GM23338 (cell line): Measurements from ENCODE around the gene KCNJ6. TPM values are rescaled to one million over a fixed set of nuclear protein-coding genes. Genes with fewer than 3 reads are reported as not detected.

ENCODE experiments used
- ATAC-seq: fragments of 200-7000 bp; cut with Tn5 transposase; 3 replicates; pipeline ENCODE4 v1.9.1; 2020
- DNase-seq: peaks from one replicate; pipeline ENCODE4 v3.0.0-alpha.2; 2015; ENCODE audit warnings: low spot score
- H2AFZ ChIP-seq: fragments of 200-600 bp; sonication (generic); 2 replicates; pipeline ENCODE4 v1.8.0; 2016; ENCODE audit warnings: antibody characterized with exemption, mild to moderate bottlenecking, moderate library complexity
- H3F3A ChIP-seq: fragments of 200-600 bp; sonication (generic); replicated peaks from 2 replicates; pipeline ENCODE4 v1.8.0; 2017; ENCODE audit warnings: antibody characterized with exemption, mixed run types, low read depth
- H3K27ac ChIP-seq: fragments of 200-600 bp; sonication (generic); 2 replicates; pipeline ENCODE4 v1.6.1; 2016; ENCODE audit warnings: low read depth
- H3K27me3 ChIP-seq: fragments of 200-600 bp; sonication (generic); 2 replicates; pipeline ENCODE4 v1.8.0; 2016; ENCODE audit warnings: mild to moderate bottlenecking, mixed run types, moderate library complexity; ENCODE audit not compliant: insufficient read depth
- H3K36me3 ChIP-seq: fragments of 200-600 bp; sonication (generic); 2 replicates; pipeline ENCODE4 v1.8.0; 2016; ENCODE audit warnings: mild to moderate bottlenecking; ENCODE audit not compliant: insufficient read depth
- H3K4me1 ChIP-seq: fragments of 200-600 bp; sonication (generic); 2 replicates; pipeline ENCODE4 v1.8.0; 2016; ENCODE audit warnings: mild to moderate bottlenecking, moderate library complexity; ENCODE audit not compliant: insufficient read depth
- H3K4me2 ChIP-seq: fragments of 200-600 bp; sonication (generic); 2 replicates; pipeline ENCODE4 v1.7.1; 2017; ENCODE audit warnings: mixed run types
- H3K4me3 ChIP-seq: fragments of 200-600 bp; sonication (generic); 2 replicates; pipeline ENCODE4 v1.6.1; 2016; ENCODE audit warnings: mixed run types
- H3K79me2 ChIP-seq: fragments of 200-600 bp; sonication (generic); replicated peaks from 2 replicates; pipeline ENCODE4 v1.8.0; 2017; ENCODE audit warnings: mild to moderate bottlenecking; ENCODE audit not compliant: insufficient read depth
- H3K9me2 ChIP-seq: fragments of 200-600 bp; sonication (generic); 2 replicates; pipeline ENCODE4 v1.8.0; 2017; ENCODE audit not compliant: insufficient read depth
- H4K20me1 ChIP-seq: fragments of 200-600 bp; sonication (generic); replicated peaks from 2 replicates; pipeline ENCODE4 v1.8.0; 2017; ENCODE audit warnings: mild to moderate bottlenecking; ENCODE audit not compliant: insufficient read depth
- H3K27ac Mint-ChIP-seq: 2 replicates; pipeline ENCODE4 v1.8.0; 2020; ENCODE audit warnings: inconsistent platforms, mild to moderate bottlenecking, moderate library complexity, mixed read lengths
- H3K27me3 Mint-ChIP-seq: 3 replicates; pipeline ENCODE4 v1.8.0; 2022; ENCODE audit warnings: low read depth, mild to moderate bottlenecking, moderate library complexity, mixed read lengths, inconsistent platforms; ENCODE audit not compliant: insufficient read depth, poor library complexity
- H3K36me3 Mint-ChIP-seq: 3 replicates; pipeline ENCODE4 v1.8.0; 2021; ENCODE audit warnings: low read depth, mild to moderate bottlenecking, inconsistent platforms, moderate library complexity, mixed read lengths
- H3K4me1 Mint-ChIP-seq: 3 replicates; pipeline ENCODE4 v1.8.0; 2020; ENCODE audit warnings: mild to moderate bottlenecking, inconsistent platforms, mixed read lengths
- H3K4me3 Mint-ChIP-seq: 3 replicates; pipeline ENCODE4 v1.8.0; 2021; ENCODE audit warnings: moderate library complexity, mild to moderate bottlenecking, inconsistent platforms, mixed read lengths
- H3K9me3 Mint-ChIP-seq: 3 replicates; pipeline ENCODE4 v1.8.0; 2020; ENCODE audit warnings: moderate library complexity, mild to moderate bottlenecking, inconsistent platforms, mixed read lengths
- CREB1 ChIP-seq: fragments of 250-450 bp; sonication (Bioruptor Pico); IDR thresholded peaks from 2 replicates; pipeline ENCODE4 v1.5.0; 2020; ENCODE audit warnings: low read depth, mild to moderate bottlenecking, moderate library complexity
- CTCF ChIP-seq, 2 experiments: fragments of 200-600 bp in 1 of 2; sonication (generic) in 1 of 2; conservative IDR thresholded peaks; 2 replicates each; pipeline versions ENCODE4 v1.5.1 to v1.6.1; 2016 to 2017; ENCODE audit warnings: antibody characterized with exemption in 2 of 2, low read depth in 2 of 2, mild to moderate bottlenecking in 2 of 2, moderate library complexity in 1 of 2
- ETS1 ChIP-seq: IDR thresholded peaks from 2 replicates; pipeline ENCODE4 v1.6.1; 2016; ENCODE audit warnings: antibody characterized with exemption
- EZH2 ChIP-seq: fragments of 200-600 bp; sonication (generic); IDR thresholded peaks from one replicate; pipeline ENCODE4 v1.8.0; 2017; ENCODE audit warnings: antibody characterized with exemption, mild to moderate bottlenecking, low read depth; ENCODE audit not compliant: unreplicated experiment
- EZH2phosphoT487 ChIP-seq: fragments of 200-600 bp; sonication (generic); IDR thresholded peaks from one replicate; pipeline ENCODE4 v1.8.1; 2018; ENCODE audit warnings: antibody characterized with exemption; ENCODE audit not compliant: unreplicated experiment
- JUNB ChIP-seq: IDR thresholded peaks from one replicate; pipeline ENCODE4 v1.6.1; 2016; ENCODE audit warnings: antibody characterized with exemption; ENCODE audit not compliant: unreplicated experiment
- NANOG ChIP-seq: IDR thresholded peaks from 2 replicates; pipeline ENCODE4 v1.6.1; 2016; ENCODE audit warnings: antibody characterized with exemption, borderline replicate concordance
- POLR2AphosphoS5 ChIP-seq: IDR thresholded peaks from 2 replicates; pipeline ENCODE4 v1.6.1; 2016; ENCODE audit warnings: antibody characterized with exemption, low read depth
- ZNF331 ChIP-seq: fragments of 250-450 bp; sonication (Bioruptor Pico); IDR thresholded peaks from 2 replicates; pipeline ENCODE4 v1.5.0; 2020; ENCODE audit warnings: low read depth, mild to moderate bottlenecking, moderate library complexity
- ZNF462 ChIP-seq: fragments of 250-450 bp; sonication (Bioruptor Pico); IDR thresholded peaks from 2 replicates; pipeline ENCODE4 v1.5.0; 2020; ENCODE audit warnings: mild to moderate bottlenecking, moderate library complexity
- polyA plus RNA-seq: library from polyadenylated mRNA; unstranded; fragments of >200 nt; fragmentation: Nextera tagmentation; extraction: Ambion mirVana; gene quantifications from 2 replicates; pipeline ENCODE4 v1.2.1, GENCODE V29; 2016
- total RNA-seq: library from RNA; depleted of rRNA; stranded (reverse); fragments of >200 nt; shearing (Covaris generic); gene quantifications from 2 replicates; pipeline ENCODE4 v1.2.3, GENCODE V29; 2014

Gene KCNJ6
- total and polyA plus RNA-seq, 2 experiments from 2014 or later: 0.48 to 0.52 TPM

DNA sequence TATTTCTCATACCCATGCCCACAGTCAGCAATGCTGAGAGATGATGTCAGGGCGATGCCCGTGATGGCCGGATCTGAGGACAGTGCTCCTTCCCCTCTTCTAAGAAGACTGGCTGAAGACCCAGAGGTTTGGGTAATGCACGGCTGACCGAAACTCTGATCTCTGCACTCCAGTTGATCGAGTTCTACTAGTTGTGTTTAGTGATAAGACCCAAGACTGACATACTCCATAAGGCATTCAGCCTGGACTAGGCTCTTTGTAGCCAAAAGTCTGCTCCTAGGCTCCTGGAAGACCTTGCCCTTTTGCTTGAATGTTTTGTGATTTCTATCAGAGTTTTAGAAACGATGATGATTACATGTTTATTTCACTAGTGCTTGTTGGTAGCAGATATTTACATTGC, 298.2 kb downstream of the KCNJ6 start (continued):
- no peak for TF ChIP-seq ZNF462 (CRISPR knock-in tag)

GRCh38 chr21:37615962-37616361, 300.3 kb downstream of the KCNJ6 start:
- H3K4me3 Mint-ChIP-seq: no peak overlapping the region
- H3K9me2 ChIP-seq: peaks cover 7% of the 10 kb centered on the region; the same call in 1 of the 2 replicates
- H3K36me3 Mint-ChIP-seq: peaks cover 23% of the 10 kb centered on the region; the same call in 2 of the 3 replicates
- no peaks in the 10 kb centered on the region for H3K4me1 ChIP-seq
- no peak overlapping the region for H3K4me2 ChIP-seq
- ATAC-seq (no peak), DNase-seq (no peak)
- H3K27me3 ChIP-seq: no peaks in the 10 kb centered on the region
- no peaks in the 10 kb centered on the region for H3K79me2 ChIP-seq
- no peaks in the 10 kb centered on the region for H3K27me3 Mint-ChIP-seq
- H3K27ac ChIP-seq: no peak overlapping the region
- peaks cover 28% of the 10 kb centered on the region for H3K9me3 Mint-ChIP-seq
- H4K20me1 ChIP-seq: no peaks in the 10 kb centered on the region
- H3K4me1 Mint-ChIP-seq: no peaks in the 10 kb centered on the region
- H2AFZ ChIP-seq: no peak overlapping the region
- no peaks in the 10 kb centered on the region for H3K36me3 ChIP-seq
- H3K27ac Mint-ChIP-seq: no peak overlapping the region
- H3K4me3 ChIP-seq: no peak overlapping the region
- no peaks in the 10 kb centered on the region for H3F3A ChIP-seq
- TF ChIP-seq JUNB (no peak), EZH2 (no peak), EZH2phosphoT487 (no peak), NANOG (no peak), CTCF (conservative IDR thresholded peaks at IDR 0.05; ENCODE audit: low read depth in 2 of 2) (no peak), ETS1 (no peak), POLR2AphosphoS5 (no peak), CREB1 (no peak), ZNF331 (CRISPR knock-in tag) (no peak)
